DMS79 (cell line): Measurements from ENCODE around the gene KCNMA1.
"Not testable (repeated sequence)": the region's sequence is repeated elsewhere in the genome, so short reads cannot be mapped to it uniquely, and the experiment has no call there.

ENCODE experiments used
- DNase-seq: peaks from one replicate; lab custom pipeline; 2025; lab: John Stamatoyannopoulos, UW

Gene KCNMA1

DNA sequence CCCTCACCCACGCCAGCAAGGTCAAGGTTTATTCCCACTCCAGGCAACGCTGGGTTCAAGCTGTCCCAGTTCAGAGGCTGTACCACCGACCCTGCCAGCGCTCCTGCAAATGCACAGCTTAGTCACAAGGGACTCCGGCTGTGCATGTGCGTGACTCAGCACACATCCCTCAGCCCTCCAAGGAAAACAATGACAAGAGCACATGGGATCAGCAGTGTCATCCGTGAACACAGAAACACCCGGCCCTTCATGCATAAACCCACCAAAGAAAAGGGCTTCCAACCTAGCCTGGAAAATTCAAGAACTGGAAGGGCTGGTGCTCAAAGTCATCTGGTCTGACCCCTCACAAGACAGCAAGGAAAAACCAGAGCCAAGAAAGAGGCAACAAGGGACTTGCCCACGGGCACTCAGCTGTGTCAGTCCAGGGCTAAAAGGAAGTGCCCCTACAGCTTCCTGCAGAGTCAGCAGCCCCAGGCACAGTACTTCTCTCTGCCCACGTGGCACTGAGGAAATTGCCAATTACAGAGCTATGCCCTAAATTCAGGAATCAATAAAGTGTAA, 106.1 kb downstream of the KCNMA1 start:
- DNase-seq, result no peak

DNA sequence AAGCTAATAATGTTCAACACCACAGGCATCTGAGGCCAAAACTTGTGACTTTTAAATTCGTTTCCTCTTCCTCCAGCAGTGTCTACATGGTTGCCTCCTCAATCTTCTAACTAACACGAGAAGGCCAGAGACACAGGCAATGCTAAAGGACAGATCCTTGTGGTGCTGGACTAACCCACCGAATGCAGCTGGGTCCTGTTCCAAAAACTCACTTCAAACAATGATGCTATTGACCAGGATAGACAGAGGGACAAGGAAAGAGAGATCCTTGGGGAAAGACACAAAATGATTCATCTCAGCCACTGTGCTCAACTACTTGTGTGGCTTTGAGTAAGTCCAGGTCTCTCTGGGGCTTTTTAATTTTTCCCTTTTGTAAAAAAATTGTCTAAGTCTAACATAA, 107.6 kb downstream of the KCNMA1 start:
- no peak for DNase-seq

DNA sequence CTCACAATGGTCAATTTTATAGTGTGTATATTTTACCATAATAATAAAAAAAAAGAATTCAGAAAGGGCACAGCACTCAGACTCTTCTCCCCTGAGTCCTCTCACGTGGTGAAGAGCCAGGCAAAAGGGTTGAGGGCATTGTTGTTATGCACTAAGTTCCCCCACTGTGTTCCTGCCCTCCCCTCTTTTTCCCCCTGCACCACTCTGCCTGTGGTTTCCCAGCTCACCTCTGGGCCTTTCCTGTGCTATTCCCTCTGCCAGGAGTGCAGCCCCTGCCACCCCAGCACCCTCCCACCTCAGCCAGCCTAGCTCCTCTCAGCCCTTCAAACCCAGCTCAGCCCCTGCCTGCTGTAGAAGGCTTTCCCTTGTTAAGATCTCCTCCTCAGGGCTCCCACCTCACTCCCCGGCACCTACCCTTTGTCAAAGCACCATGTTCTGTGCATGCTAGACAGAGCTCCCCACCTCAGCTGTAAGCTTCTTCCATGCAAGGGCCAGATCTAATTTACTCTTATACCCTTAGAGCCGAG, 108.5 kb downstream of the KCNMA1 start:
- no peak for DNase-seq

DNA sequence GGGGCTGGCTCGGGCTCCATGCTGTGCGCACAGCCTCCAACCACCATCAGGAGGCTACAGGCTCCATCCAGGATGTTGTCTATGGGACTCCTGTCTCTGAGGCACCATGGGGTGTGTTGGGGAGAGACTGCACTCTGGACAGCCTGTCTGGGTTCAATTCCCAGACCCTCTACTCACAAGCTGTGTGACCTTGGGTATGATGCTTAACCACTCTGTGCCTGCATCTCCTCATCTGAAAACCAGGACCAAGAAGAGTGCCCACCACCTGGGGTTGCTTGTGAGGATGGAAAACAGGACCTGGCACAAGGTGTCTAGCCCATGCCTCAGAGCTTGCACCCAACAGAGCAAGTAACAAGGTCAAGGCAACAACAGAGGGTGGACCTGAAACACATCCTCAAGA, 109.8 kb downstream of the KCNMA1 start:
- DNase-seq, result no peak

- DNase-seq, result no peak
Measured at GRCh38 chr10:77526868-77527617, 110.6 kb downstream of the KCNMA1 start.

DNA sequence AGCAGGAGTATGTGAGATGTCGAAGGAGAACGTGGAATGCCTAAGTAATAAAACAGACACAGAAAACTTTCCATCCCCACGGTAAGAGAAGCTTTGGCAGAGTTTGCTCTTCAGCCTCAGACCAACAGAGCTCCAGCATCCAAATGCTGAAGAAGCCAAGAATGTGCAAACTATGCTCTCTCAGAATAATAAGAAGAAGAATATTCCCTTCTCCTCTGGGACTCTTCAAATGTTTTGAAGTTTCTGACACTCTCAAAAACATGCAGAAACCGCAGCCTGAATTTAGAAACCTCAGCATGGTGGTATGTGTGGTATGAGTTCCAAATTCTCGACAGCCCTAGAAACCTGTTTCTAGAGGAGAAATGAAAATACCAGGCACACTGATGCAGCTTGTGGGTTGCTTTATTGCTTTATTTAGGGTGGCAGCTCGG, 113.3 kb downstream of the KCNMA1 start:
- no peak for DNase-seq

- no peak for DNase-seq
Measured at GRCh38 chr10:77522268-77522809, 115.3 kb downstream of the KCNMA1 start.

- DNase-seq, result no peak
Measured at GRCh38 chr10:77520995-77521394, 116.6 kb downstream of the KCNMA1 start.

DNA sequence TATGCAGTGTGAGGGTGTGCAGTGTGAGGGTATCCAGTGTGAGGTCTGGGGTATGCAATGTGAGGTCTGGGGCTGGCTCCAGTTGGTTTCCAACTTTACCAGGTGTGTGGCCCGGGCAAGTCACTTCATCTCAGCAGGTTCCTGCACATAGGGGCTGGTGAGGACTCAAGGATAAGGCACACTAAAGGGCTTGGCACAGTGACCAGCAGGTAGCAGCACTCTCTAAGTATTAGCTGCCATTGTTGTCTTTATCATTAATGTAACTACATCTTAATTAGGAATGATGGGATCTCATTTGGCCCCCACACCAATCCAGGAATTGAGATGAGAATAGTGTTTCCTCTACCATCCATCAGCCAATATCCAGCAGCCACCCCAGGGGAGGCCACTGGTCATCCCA, 117.3 kb downstream of the KCNMA1 start:
- no peak for DNase-seq

DNA sequence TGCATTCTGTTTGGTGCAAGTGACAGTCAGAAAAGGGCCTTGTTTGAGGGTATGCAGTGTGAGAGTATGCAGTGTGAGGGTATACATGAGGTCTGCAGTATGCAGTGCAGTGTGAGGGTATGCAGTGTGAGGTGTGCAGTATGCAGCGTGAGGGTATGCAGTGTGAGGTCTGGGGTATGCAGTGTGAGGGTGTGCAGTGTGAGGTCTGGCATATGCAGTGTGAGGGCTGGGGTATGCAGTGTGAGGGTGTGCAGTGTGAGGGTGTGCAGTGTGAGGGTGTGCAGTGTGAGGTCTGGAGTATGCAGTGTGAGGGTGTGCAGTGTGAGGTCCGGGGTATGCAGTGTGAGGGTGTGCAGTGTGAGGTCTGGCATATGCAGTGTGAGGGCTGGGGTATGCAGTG, 117.8 kb downstream of the KCNMA1 start:
- DNase-seq, result not testable (repeated sequence)

DNA sequence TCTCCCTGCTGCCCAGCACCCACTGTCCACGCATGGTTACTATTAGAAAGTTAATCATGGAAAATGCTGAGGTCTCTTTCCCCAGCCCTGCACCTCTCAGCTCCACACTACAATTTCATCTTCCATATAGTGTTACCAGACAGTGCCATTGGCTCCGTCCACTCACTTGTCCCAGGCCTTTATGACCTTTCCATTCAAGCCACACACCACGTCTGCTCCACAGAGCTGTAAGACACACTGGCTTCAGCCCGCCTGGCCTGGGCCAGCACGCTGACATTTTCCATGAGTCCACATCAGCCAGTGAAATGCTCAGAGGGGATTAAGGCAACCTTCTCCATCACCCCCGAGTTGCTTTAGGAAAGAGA, 118.7 kb downstream of the KCNMA1 start:
- no peak for DNase-seq

DNA sequence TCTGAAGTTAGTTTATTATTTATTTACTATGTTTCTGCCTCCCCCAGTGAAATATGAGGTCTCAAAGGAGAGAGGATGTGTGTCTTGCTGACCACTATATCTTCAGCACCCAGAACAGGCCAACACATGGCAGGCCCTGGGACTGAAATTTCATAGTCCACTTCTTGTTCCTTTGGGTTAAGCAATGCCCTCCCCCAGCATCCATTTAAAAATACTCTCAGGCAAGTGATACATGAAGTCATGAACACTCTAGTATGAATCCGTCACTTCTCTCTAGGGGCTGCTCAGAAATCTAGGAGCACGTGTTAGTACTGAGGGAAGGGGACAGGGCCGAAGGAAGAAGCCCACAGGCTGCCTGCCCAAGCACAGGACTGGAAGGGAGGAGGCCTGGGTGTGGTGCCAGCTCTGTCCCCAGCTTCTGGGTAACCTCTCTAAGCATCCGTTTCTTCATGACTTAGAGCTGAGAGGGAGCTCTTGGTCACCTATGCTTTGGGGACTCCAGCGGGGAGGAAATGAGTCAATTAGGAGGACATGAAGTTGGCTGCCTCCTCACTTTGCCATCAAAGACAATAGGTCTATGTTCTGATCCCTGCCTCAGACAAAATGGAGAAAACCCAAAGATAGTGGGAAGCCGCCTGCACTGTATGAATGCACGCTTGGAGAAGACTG, 119.2 kb downstream of the KCNMA1 start:
- DNase-seq, result no peak

- DNase-seq, result peak; percentile 6
Measured at GRCh38 chr10:77516575-77516974, 121.0 kb downstream of the KCNMA1 start.

DNA sequence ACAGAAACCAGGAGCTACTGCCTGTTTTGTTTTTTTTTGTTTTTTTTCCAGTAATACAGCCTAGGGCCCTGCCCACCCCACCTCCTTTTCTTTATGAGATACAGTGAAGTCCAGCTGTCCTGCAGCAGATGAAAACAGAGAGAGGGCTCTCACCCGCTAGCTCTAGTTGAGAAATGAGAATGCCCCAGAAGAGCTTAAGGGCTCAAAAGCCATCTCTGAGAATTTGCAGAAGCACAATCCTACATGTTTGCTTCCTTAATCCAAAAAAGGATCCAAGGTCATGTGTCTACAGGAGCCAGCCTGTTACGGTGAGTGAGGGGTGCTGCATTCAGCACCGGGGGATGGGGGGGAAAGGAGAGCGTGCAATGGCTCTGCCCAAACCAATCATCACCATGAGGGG, 122.7 kb downstream of the KCNMA1 start:
- DNase-seq, result no peak

DNA sequence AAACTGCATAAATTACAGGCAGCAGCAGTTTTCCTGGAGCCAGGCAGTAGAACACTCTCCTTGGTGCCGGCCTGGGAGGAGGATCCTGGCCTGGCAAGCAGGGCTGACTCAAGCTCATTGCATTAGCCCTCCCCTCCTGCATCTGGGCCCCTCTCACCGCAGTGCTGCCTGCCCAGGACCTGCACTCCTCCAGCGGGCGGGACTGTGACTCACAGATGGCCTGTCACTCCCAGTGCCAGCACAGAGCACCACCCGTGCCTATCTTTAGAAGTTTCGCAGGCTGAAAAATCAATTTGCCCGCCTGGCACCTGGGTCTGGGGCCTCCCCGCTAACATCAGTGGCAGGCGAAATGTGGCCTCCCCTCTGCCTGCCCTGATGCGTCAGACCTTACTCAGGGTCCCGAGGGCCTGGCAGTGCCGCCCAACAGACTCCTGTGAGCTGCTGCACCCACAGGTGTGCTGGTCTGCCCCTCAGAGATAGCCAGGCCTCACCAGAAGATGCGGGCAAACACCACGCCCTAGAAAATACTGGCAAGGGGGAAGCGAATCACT, 123.8 kb downstream of the KCNMA1 start:
- DNase-seq, result no peak

- DNase-seq, result no peak
Measured at GRCh38 chr10:77513220-77513619, 124.4 kb downstream of the KCNMA1 start.

DNA sequence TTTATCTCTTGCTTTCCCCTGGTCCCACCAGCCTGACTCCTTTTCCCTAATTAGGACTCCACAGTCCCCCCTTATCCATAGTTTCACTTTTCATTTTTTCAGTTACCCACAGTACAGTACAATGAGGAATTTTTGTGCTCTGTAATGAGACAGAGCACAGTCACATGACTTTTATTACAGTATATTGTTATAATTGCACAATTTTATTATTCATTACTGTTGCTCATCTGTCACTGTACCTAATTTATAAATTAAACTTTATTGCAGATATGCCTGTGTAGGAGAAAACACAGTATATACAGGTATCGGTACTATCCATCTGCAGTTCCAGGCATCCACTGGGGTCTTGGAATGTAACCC, 125.4 kb downstream of the KCNMA1 start:
- DNase-seq, result no peak

GRCh38 chr10:77511498-77512218, 126.0 kb downstream of the KCNMA1 start:
- DNase-seq, result no peak

DNA sequence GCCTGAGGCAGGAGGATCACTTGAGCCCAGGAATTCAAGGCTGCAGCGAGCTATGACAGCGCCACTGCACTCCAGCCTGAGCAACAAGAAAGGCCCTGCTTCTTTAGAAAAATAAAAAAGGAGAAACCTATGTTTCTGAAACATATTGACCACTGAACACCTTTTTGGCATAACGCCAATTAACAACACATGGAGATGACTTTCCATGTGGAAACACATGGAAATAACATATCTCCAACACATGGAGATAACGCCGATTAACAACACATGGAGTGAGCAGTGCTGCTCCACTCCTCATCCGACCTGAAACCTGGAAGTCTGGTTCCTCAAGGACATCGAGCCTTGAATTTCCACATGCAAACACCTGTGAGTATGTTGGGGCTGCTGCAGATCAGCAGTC, 126.9 kb downstream of the KCNMA1 start:
- no peak for DNase-seq

GRCh38 chr10:77510294-77510693, 127.3 kb downstream of the KCNMA1 start:
- no peak for DNase-seq

DNA sequence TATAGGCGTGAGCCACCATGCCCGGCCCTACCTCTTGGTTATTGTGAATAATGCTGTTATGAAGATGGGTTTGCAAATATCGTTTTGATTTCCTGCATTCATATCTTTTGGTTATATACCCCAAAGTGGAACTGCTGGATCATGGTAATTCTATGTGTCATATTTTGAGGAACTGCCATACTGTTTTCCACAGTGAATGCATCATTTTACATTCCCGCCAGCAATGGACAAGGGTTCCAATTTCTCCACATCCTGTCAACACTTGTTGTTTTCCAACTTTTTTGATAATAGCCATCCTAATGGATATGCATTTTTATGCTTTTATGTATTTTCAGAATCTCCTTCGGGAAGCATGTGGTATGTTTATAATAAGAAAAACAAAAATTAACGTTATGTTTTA, 128.2 kb downstream of the KCNMA1 start:
- no peak for DNase-seq

DNA sequence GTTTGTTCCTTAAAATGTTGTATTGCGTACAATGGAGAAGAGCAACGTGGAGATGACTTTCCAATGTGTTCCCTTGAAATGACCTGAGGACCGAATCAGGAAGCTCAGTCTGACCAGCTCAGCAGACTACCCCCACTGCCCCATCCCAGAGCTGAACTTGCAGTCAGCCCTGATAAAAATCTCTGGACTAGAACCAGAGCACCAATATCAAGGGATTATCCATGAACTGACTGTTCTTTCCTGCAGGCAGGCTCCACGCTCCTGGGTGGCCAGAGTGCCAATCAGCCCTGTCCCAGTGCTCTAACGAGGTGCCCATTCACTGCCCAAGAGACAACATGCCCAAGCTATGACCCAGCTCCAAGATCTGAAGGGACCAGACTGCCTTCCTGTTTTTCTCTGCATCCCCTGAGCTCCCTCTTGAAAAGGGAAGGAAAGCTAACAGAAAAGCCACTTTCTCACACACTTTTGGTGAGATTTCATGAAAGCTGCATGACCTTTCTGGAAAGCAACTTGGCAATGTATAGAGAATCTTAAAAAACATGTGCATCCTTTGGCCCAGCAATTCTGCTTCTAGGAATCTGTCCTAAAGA, 130.2 kb downstream of the KCNMA1 start:
- DNase-seq, result no peak
